Panc1 (cell line): ENCODE measurements around the gene TMEM131.

ENCODE experiments used
- CTCF ChIP-seq: fragments of 450-650 bp; IDR thresholded peaks from 2 replicates; pipeline ENCODE4 v1.5.1; 2017; ENCODE audit warnings: mild to moderate bottlenecking
- REST ChIP-seq, 2 experiments: IDR thresholded peaks; 2 replicates each; pipeline ENCODE4 v1.6.1; 2011 to 2012; ENCODE audit warnings: low read depth in 2 of 2, control low read depth in 1 of 2, low read length in 1 of 2, mild to moderate bottlenecking in 1 of 2, moderate library complexity in 1 of 2; ENCODE audit not compliant: insufficient read depth in 1 of 2

DNA sequence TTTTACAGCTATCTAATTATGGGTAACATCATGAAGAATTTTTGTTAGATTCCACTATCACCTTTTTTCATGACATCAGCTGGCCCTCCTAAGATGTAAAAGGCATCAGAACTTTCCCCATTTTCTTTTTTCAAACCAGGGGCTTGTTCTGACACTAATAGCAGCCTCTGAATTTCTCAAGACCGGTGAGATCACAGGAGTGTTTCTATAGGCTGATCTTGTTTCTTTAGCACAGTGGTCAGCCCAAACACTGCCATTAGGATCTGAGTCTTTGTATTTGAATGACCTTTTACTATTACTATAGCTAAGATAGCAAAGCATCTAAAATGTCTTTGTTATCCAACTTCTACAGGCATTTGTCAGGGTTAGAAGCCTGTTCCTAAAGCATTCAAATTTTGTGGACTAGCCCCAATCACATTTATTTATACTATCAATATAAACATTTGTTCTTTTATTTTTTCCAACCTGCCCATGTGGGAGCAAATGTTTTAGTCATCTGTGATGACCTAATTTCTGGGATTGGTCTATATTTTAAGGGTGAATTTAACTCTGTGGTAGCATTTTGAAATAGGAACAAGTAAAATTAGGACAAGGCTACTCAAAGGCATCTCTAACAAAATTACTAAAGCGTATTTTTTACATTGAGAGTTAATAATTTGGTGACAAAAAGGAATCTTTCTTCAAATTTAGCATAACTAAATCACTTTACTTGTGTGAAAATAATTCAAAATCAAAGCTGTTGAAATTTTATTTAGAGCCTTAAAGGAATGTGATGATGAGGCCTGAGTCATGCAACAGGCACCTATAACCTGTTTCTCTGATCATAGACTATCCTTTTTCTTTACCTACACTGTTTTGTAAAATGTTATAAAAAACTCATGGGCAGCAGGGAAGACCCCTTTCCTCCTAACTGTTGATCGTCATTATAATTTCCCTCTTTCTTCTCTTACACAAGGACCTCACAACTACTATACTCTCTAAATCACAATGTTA is 243.1 kb downstream of the TMEM131 start:
- TF ChIP-seq CTCF: no peak
- TF ChIP-seq REST (IDR thresholded peaks at IDR 0.05; ENCODE audit: insufficient read depth in 1 of 2, low read depth in 2 of 2, low read length in 1 of 2): no peak
